LNCaP clone FGC (cell line): ENCODE measurements around the gene MCTP2.

ENCODE experiments used
- DNase-seq: peaks from one replicate; pipeline ENCODE4 v3.0.0-alpha.2; 2011; ENCODE audit warnings: low read depth
- H3K4me3 ChIP-seq: 2 replicates; pipeline ENCODE4 v1.5.1; 2011; ENCODE audit warnings: mild to moderate bottlenecking, low read depth, low read length, control low read depth
- CTCF ChIP-seq: IDR thresholded peaks from 2 replicates; pipeline ENCODE4 v1.5.1; 2012; ENCODE audit warnings: mild to moderate bottlenecking; ENCODE audit not compliant: control insufficient read depth, insufficient read depth; ENCODE audit errors: extremely low read depth

The MCTP2 gene

GRCh38 chr15:94270570-94270969 lies 39.2 kb downstream of the MCTP2 start:
- H3K4me3 ChIP-seq, result no peak overlapping the region
- no peak for TF ChIP-seq CTCF
- DNase-seq, result no peak

- no peak overlapping the region for H3K4me3 ChIP-seq
- no peak for DNase-seq
- TF ChIP-seq CTCF, result no peak
Measured at GRCh38 chr15:94272251-94272898, 41.0 kb downstream of the MCTP2 start.

- no peak for TF ChIP-seq CTCF
Measured at GRCh38 chr15:94273826-94274225, 42.5 kb downstream of the MCTP2 start.

GRCh38 chr15:94274745-94275144 lies 43.4 kb downstream of the MCTP2 start:
- no peak for TF ChIP-seq CTCF
- no peak overlapping the region for H3K4me3 ChIP-seq
- no peak for DNase-seq

More at GRCh38 chr15:94273826-94274225, 42.5 kb downstream of the MCTP2 start:
- no peak for DNase-seq
- no peak overlapping the region for H3K4me3 ChIP-seq

GRCh38 chr15:94277485-94277884 lies 46.1 kb downstream of the MCTP2 start:
- no peak for DNase-seq
- no peak for TF ChIP-seq CTCF
- H3K4me3 ChIP-seq, result no peak overlapping the region

GRCh38 chr15:94279736-94280135 lies 48.4 kb downstream of the MCTP2 start:
- no peak overlapping the region for H3K4me3 ChIP-seq
- TF ChIP-seq CTCF, result no peak
- no peak for DNase-seq

GRCh38 chr15:94280301-94280700 lies 48.9 kb downstream of the MCTP2 start:
- no peak overlapping the region for H3K4me3 ChIP-seq
- TF ChIP-seq CTCF, result no peak

More at GRCh38 chr15:94280301-94280700, 48.9 kb downstream of the MCTP2 start:
- no peak for DNase-seq
